Measurements from ENCODE around the gene TSEN54.

The TSEN54 gene

GRCh38 chr17:75521290-75521689, 5.0 kb downstream of the TSEN54 start:
- Histone ChIP-seq H3K9ac (ENCODE audit: insufficient read length, low read depth) (peak overlapping the region; percentile 24), H3K4me1 (ENCODE audit: insufficient read depth, insufficient read length) (peaks cover 7% of the 10 kb centered on the region), H3K9me3 (ENCODE audit: insufficient read depth, low read length) (no peaks in the 10 kb centered on the region), H3K27me3 (ENCODE audit: insufficient read depth, insufficient read length) (peaks cover 6% of the 10 kb centered on the region), H3K4me3 (ENCODE audit: insufficient read length, low read depth) (no peak overlapping the region), H3K36me3 (ENCODE audit: insufficient read depth, insufficient read length, low read length) (peaks cover 63% of the 10 kb centered on the region)
- DNase-seq (ENCODE audit: low read depth, low spot score): no peak
- TF ChIP-seq YY1 (IDR thresholded peaks at IDR 0.05; ENCODE audit: insufficient read depth, insufficient read length) (no peak), SUZ12 (IDR thresholded peaks at IDR 0.05; ENCODE audit: extremely low read depth, insufficient read depth, insufficient read length) (no peak), ZNF274 (IDR thresholded peaks at IDR 0.05; ENCODE audit: low read depth, low read length) (no peak)

DNA sequence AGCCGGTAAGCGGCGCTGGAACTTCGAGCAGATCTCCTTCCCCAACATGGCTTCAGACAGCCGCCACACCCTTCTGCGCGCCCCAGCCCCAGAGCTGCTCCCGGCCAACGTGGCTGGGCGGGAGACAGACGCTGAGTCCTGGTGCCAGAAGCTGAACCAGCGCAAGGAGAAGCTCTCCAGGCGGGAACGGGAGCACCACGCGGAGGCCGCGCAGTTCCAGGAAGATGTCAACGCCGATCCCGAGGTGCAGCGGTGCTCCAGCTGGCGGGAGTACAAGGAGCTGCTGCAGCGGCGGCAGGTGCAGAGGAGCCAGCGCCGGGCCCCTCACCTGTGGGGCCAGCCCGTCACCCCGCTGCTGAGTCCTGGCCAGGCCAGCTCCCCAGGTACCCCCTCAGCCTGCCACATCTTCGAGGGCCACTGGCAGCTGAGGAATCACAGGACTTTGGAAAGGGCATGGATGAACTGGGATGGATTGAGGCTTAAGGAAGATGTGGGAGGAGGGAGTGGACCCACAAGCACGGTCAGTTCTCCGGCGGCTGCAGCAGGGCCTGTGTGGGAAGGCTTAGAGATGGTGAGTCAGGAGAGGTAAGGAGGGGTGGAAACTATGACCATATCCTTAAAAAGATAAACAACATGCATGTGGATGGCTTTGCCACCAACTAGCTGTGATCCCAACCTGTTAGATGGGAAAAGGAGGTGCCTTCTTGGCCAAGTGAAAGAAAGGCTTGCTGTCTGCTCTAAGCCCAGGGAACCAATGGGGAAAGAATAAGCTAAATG, 5.8 kb downstream of the TSEN54 start:
- H3K27me3 ChIP-seq (ENCODE audit: insufficient read depth, insufficient read length): peaks cover 11% of the 10 kb centered on the region
- DNase-seq (ENCODE audit: low read depth, low spot score): no peak
- H3K4me1 ChIP-seq (ENCODE audit: insufficient read depth, insufficient read length): peaks cover 8% of the 10 kb centered on the region
- H3K9ac ChIP-seq (ENCODE audit: insufficient read length, low read depth): no peak overlapping the region
- TF ChIP-seq ZNF274 (IDR thresholded peaks at IDR 0.05; ENCODE audit: low read depth, low read length): no peak
- no peak for TF ChIP-seq YY1 (IDR thresholded peaks at IDR 0.05; ENCODE audit: insufficient read depth, insufficient read length)
- TF ChIP-seq SUZ12 (IDR thresholded peaks at IDR 0.05; ENCODE audit: extremely low read depth, insufficient read depth, insufficient read length): no peak
- H3K4me3 ChIP-seq (ENCODE audit: insufficient read length, low read depth): no peak overlapping the region
- H3K36me3 ChIP-seq (ENCODE audit: insufficient read depth, insufficient read length, low read length): peaks cover 63% of the 10 kb centered on the region
- H3K9me3 ChIP-seq (ENCODE audit: insufficient read depth, low read length): no peaks in the 10 kb centered on the region

DNA sequence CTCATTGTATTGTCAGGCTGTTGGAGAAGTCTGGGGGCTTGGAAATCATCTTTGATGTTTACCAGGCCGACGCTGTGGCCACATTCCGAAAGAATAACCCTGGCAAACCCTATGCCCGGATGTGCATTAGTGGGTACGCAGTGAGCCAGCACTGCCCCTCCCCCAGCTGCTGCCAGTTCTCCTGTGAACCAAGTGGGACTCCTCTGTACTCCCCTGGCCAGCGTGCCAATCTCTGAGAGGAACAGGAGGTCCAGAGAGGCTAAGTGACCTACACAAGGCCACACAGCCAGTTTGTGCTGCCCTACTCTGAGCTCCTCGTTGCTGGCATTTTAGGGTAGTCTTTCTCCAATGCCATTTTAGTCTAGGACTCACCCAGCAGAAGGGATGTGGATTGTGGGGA, 7.3 kb downstream of the TSEN54 start:
- Histone ChIP-seq H3K36me3 (ENCODE audit: insufficient read depth, insufficient read length, low read length) (peaks cover 52% of the 10 kb centered on the region), H3K9ac (ENCODE audit: insufficient read length, low read depth) (no peak overlapping the region), H3K27me3 (ENCODE audit: insufficient read depth, insufficient read length) (peaks cover 11% of the 10 kb centered on the region), H3K4me1 (ENCODE audit: insufficient read depth, insufficient read length) (peaks cover 4% of the 10 kb centered on the region), H3K4me3 (ENCODE audit: insufficient read length, low read depth) (no peak overlapping the region), H3K9me3 (ENCODE audit: insufficient read depth, low read length) (no peaks in the 10 kb centered on the region)
- DNase-seq (ENCODE audit: low read depth, low spot score): no peak
- TF ChIP-seq YY1 (IDR thresholded peaks at IDR 0.05; ENCODE audit: insufficient read depth, insufficient read length) (no peak), SUZ12 (IDR thresholded peaks at IDR 0.05; ENCODE audit: extremely low read depth, insufficient read depth, insufficient read length) (no peak)

- DNase-seq (ENCODE audit: low read depth, low spot score): no peak
- Histone ChIP-seq H3K4me3 (ENCODE audit: insufficient read length, low read depth) (peak overlapping the region; percentile 62), H3K27me3 (ENCODE audit: insufficient read depth, insufficient read length) (peaks cover 11% of the 10 kb centered on the region), H3K9ac (ENCODE audit: insufficient read length, low read depth) (peak overlapping the region; percentile 80), H3K4me1 (ENCODE audit: insufficient read depth, insufficient read length) (peaks cover 4% of the 10 kb centered on the region), H3K36me3 (ENCODE audit: insufficient read depth, insufficient read length, low read length) (peaks cover 44% of the 10 kb centered on the region), H3K9me3 (ENCODE audit: insufficient read depth, low read length) (no peaks in the 10 kb centered on the region)
- TF ChIP-seq SUZ12 (IDR thresholded peaks at IDR 0.05; ENCODE audit: extremely low read depth, insufficient read depth, insufficient read length) (no peak), ZNF274 (IDR thresholded peaks at IDR 0.05; ENCODE audit: low read depth, low read length) (no peak), YY1 (IDR thresholded peaks at IDR 0.05; ENCODE audit: insufficient read depth, insufficient read length) (no peak)
Observed at GRCh38 chr17:75524269-75524969, 8.1 kb downstream of the TSEN54 start.

DNA sequence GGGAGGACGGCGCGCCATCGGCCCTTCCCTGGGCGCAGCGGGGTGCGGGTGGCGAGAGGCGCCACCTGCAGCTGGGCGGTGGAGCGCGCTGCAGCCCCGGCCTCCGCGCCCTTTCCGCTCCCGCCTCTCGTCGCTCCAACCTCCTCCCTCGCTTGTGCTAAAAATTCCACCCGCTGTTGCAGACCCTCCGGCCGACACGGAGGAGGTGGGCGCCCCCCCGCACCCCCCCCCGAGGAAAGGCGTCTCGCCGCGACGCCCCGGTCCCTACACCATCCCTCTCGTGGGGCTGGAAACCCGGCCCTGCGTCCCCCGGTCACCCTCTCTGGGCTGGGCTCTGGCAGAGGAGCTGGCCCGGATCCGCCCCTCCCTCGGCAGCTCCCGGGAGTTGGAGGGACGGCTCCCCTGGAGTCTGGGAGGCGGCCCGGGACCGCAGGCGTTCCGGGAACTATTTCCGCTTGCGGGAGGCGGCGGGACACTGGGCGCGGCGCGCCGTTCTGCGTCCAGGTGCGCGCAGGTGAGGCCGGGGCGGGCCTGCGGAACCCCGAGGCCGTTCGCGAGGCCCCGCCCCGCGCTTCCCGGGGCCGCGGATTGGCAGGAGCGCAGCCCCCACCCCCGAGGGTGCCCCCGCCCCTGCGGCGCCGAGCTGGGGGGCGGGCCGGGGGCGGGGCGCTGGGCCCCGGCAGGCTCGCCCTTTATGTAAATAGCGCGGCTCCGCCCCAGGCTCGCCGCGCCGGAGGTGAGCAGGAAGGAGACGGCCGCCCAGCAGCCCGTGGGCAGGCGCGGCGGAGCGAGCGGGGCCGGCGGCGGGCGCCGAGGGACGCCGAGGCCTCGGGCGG, 8.9 kb downstream of the TSEN54 start, which contains the start of gene LLGL2:
LLGL2 (plus strand) TSS at position 728 of the 836 bp plus-strand sequence. CDS start 17,730 bp downstream, outside the sequence.
- Histone ChIP-seq H3K27me3 (ENCODE audit: insufficient read depth, insufficient read length) (peaks cover 11% of the 10 kb centered on the region), H3K4me3 (ENCODE audit: insufficient read length, low read depth) (peak within 1 kb of the TSS; percentile 65), H3K4me1 (ENCODE audit: insufficient read depth, insufficient read length) (peaks cover 4% of the 10 kb centered on the region), H3K9me3 (ENCODE audit: insufficient read depth, low read length) (no peaks in the 10 kb centered on the region), H3K9ac (ENCODE audit: insufficient read length, low read depth) (peak within 1 kb of the TSS; percentile 86), H3K36me3 (ENCODE audit: insufficient read depth, insufficient read length, low read length) (peaks cover 38% of the 10 kb centered on the region)
- peak; percentile 57 for DNase-seq (ENCODE audit: low read depth, low spot score)
- TF ChIP-seq SUZ12 (IDR thresholded peaks at IDR 0.05; ENCODE audit: extremely low read depth, insufficient read depth, insufficient read length) (no peak), ZNF274 (IDR thresholded peaks at IDR 0.05; ENCODE audit: low read depth, low read length) (no peak), YY1 (IDR thresholded peaks at IDR 0.05; ENCODE audit: insufficient read depth, insufficient read length) (no peak)

- Histone ChIP-seq H3K9ac (ENCODE audit: insufficient read length, low read depth) (peak overlapping the region; percentile 86), H3K9me3 (ENCODE audit: insufficient read depth, low read length) (no peaks in the 10 kb centered on the region), H3K27me3 (ENCODE audit: insufficient read depth, insufficient read length) (peaks cover 11% of the 10 kb centered on the region), H3K4me3 (ENCODE audit: insufficient read length, low read depth) (peak overlapping the region; percentile 65), H3K36me3 (ENCODE audit: insufficient read depth, insufficient read length, low read length) (peaks cover 33% of the 10 kb centered on the region), H3K4me1 (ENCODE audit: insufficient read depth, insufficient read length) (peaks cover 8% of the 10 kb centered on the region)
- DNase-seq (ENCODE audit: low read depth, low spot score): no peak
- no peak for TF ChIP-seq YY1 (IDR thresholded peaks at IDR 0.05; ENCODE audit: insufficient read depth, insufficient read length)
- no peak for TF ChIP-seq SUZ12 (IDR thresholded peaks at IDR 0.05; ENCODE audit: extremely low read depth, insufficient read depth, insufficient read length)
- TF ChIP-seq ZNF274 (IDR thresholded peaks at IDR 0.05; ENCODE audit: low read depth, low read length): no peak
Observed at GRCh38 chr17:75525806-75526554, 9.7 kb downstream of the TSEN54 start.

Data from NT2/D1 (cell line).